SK-N-MC (cell line): ENCODE measurements around the gene AUTS2.

Source experiments
- EZH2 ChIP-seq: fragments of 200-600 bp; sonication (generic); IDR thresholded peaks from one replicate; pipeline ENCODE4 v1.6.1; 2017; ENCODE audit warnings: antibody characterized with exemption
- FOXP2 ChIP-seq: optimal IDR thresholded peaks from 2 replicates; pipeline ENCODE3; 2011; ENCODE audit warnings: mild to moderate bottlenecking, moderate library complexity; ENCODE audit not compliant: insufficient read depth; ENCODE audit errors: extremely low read length, control extremely low read depth
- POLR2AphosphoS5 ChIP-seq: IDR thresholded peaks from 2 replicates; pipeline ENCODE4 v1.6.1; 2012; ENCODE audit warnings: mild to moderate bottlenecking, low read depth, low read length, borderline replicate concordance

DNA sequence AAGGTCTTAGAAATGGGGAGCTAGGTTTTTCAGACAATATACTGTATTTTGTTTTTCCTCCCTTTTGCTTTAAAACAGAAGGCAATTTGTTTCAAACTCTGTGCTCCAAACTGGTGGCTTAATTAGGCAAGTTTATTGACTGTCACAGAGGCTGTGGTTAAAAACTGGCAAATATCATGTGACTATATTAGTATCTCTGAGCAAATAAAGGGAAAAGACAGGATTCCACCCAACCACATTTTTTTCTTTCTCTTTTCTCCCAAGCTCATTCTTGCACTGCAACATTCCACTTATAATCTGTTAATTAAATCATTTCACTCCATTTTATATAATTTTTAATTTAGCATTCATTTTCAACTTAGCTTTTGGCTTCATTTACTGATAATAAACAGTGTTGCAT, 615.8 kb downstream of the AUTS2 start:
- TF ChIP-seq POLR2AphosphoS5 = no peak
- TF ChIP-seq EZH2 = no peak
- no peak for TF ChIP-seq FOXP2
